HEK293 (cell line): ENCODE measurements around the gene MYH13.

Experiments used
- CTCF ChIA-PET: fragments of 350-600 bp; formaldehyde crosslinking; extraction: SDS; loops from one replicate; lab custom pipeline; 2021; ENCODE audit warnings: antibody characterized with exemption; lab: Yijun Ruan, JAX
- POLR2A ChIA-PET: fragments of 300-600 bp; formaldehyde crosslinking; extraction: SDS; loops from one replicate; lab custom pipeline; 2020; ENCODE audit warnings: antibody characterized with exemption, inconsistent platforms; lab: Yijun Ruan, JAX
- H3K27ac ChIP-seq: fragments of 200-500 bp; sonication (Bioruptor generic); 2 replicates; pipeline ENCODE4 v1.5.1; 2014; ENCODE audit warnings: low read depth, low read length, control low read depth, inconsistent platforms; ENCODE audit errors: extremely low read depth
- H3K36me3 ChIP-seq, 2 experiments: fragments of 200-500 bp in 1 of 2; sonication (Bioruptor generic) in 1 of 2; 1 replicate in 1 of 2; 2 replicates in 1 of 2; pipeline ENCODE4 v1.5.1; 2014 to 2017; ENCODE audit warnings: inconsistent platforms in 2 of 2, low read length in 2 of 2; ENCODE audit not compliant: control insufficient read depth in 2 of 2, insufficient read depth in 1 of 2
- H3K4me1 ChIP-seq: fragments of 200-500 bp; sonication (Bioruptor generic); 2 replicates; pipeline ENCODE4 v1.5.1; 2014; ENCODE audit warnings: mild to moderate bottlenecking, low read length, inconsistent platforms; ENCODE audit not compliant: control insufficient read depth, insufficient read depth
- H3K4me3 ChIP-seq: 2 replicates; pipeline ENCODE4 v1.5.1; 2011; ENCODE audit warnings: low read depth, mild to moderate bottlenecking, control low read depth, low read length, moderate library complexity
- H3K9me3 ChIP-seq: fragments of 200-500 bp; sonication (Bioruptor generic); 2 replicates; pipeline ENCODE4 v1.5.1; 2014; ENCODE audit warnings: low read depth, low read length, inconsistent platforms; ENCODE audit not compliant: control insufficient read depth, insufficient read depth
- HOXA7 ChIP-seq: sonication (generic); formaldehyde crosslinking; IDR thresholded peaks from 2 replicates; pipeline ENCODE4 v1.8.1; 2022; ENCODE audit warnings: missing genetic modification reagents, borderline replicate concordance
- MYNN ChIP-seq: fragments of 450-650 bp; formaldehyde crosslinking; IDR thresholded peaks from 2 replicates; pipeline ENCODE4 v1.5.1; 2016; ENCODE audit warnings: missing biosample characterization, missing genetic modification characterization, borderline replicate concordance
- PRDM1 ChIP-seq: fragments of 450-650 bp; formaldehyde crosslinking; IDR thresholded peaks from 2 replicates; pipeline ENCODE4; 2016; ENCODE audit warnings: missing biosample characterization, missing genetic modification characterization
- TRIM28 ChIP-seq: IDR thresholded peaks from 2 replicates; pipeline ENCODE4 v1.6.1; 2011; ENCODE audit warnings: low read length, control low read depth, borderline replicate concordance
- ZFP3 ChIP-seq: fragments of 450-650 bp; formaldehyde crosslinking; IDR thresholded peaks from 2 replicates; pipeline ENCODE4 v1.5.1; 2016; ENCODE audit warnings: low read depth, missing biosample characterization, missing genetic modification characterization
- ZFP41 ChIP-seq: fragments of 450-650 bp; formaldehyde crosslinking; IDR thresholded peaks from 2 replicates; pipeline ENCODE4 v1.5.1; 2016; ENCODE audit warnings: missing biosample characterization, missing genetic modification characterization, borderline replicate concordance
- ZNF112 ChIP-seq: fragments of 450-650 bp; formaldehyde crosslinking; IDR thresholded peaks from 2 replicates; pipeline ENCODE4 v1.5.0; 2017; ENCODE audit warnings: missing biosample characterization, missing genetic modification characterization
- ZNF114 ChIP-seq: fragments of 450-650 bp; formaldehyde crosslinking; IDR thresholded peaks from 2 replicates; pipeline ENCODE4 v1.5.0; 2017; ENCODE audit warnings: missing biosample characterization, missing genetic modification characterization
- ZNF24 ChIP-seq: fragments of 450-650 bp; formaldehyde crosslinking; IDR thresholded peaks from 2 replicates; pipeline ENCODE4 v1.5.1; 2016; ENCODE audit warnings: missing biosample characterization, missing genetic modification characterization
- ZNF266 ChIP-seq: fragments of 450-650 bp; formaldehyde crosslinking; IDR thresholded peaks from 2 replicates; pipeline ENCODE4 v1.5.1; 2016; ENCODE audit warnings: missing biosample characterization, missing genetic modification characterization, low read depth
- ZNF391 ChIP-seq: fragments of 450-650 bp; formaldehyde crosslinking; IDR thresholded peaks from 2 replicates; pipeline ENCODE4 v1.5.1; 2016; ENCODE audit warnings: low read depth, missing biosample characterization, missing genetic modification characterization, borderline replicate concordance
- ZNF473 ChIP-seq: fragments of 450-650 bp; formaldehyde crosslinking; IDR thresholded peaks from 2 replicates; pipeline ENCODE4 v1.5.1; 2017; ENCODE audit warnings: missing biosample characterization, missing genetic modification characterization
- ZNF558 ChIP-seq: fragments of 450-650 bp; formaldehyde crosslinking; IDR thresholded peaks from 2 replicates; pipeline ENCODE4 v1.5.1; 2016; ENCODE audit warnings: missing biosample characterization, missing genetic modification characterization
- ZNF76 ChIP-seq: fragments of 450-650 bp; formaldehyde crosslinking; IDR thresholded peaks from 2 replicates; pipeline ENCODE4; 2016; ENCODE audit warnings: low read depth, missing biosample characterization, missing genetic modification characterization, borderline replicate concordance
- ZNF777 ChIP-seq: fragments of 450-650 bp; formaldehyde crosslinking; IDR thresholded peaks from 2 replicates; pipeline ENCODE4 v1.5.1; 2017; ENCODE audit warnings: missing biosample characterization, missing genetic modification characterization, borderline replicate concordance
- ZNF785 ChIP-seq: fragments of 450-650 bp; formaldehyde crosslinking; IDR thresholded peaks from 2 replicates; pipeline ENCODE4 v1.5.1; 2016; ENCODE audit warnings: missing biosample characterization, missing genetic modification characterization
- ZNF792 ChIP-seq: fragments of 450-650 bp; formaldehyde crosslinking; IDR thresholded peaks from 2 replicates; pipeline ENCODE4 v1.5.1; 2016; ENCODE audit warnings: missing biosample characterization, missing genetic modification characterization
- ZNF837 ChIP-seq: fragments of 450-650 bp; formaldehyde crosslinking; IDR thresholded peaks from 2 replicates; pipeline ENCODE4 v1.5.1; 2016; ENCODE audit warnings: missing biosample characterization, missing genetic modification characterization
- TF ChIP-seq, protein P1 (sequence below): fragments of 450-650 bp; formaldehyde crosslinking; IDR thresholded peaks from 2 replicates; pipeline ENCODE4 v1.5.1; 2016; ENCODE audit warnings: missing biosample characterization, missing genetic modification characterization
- TF ChIP-seq, protein P2 (sequence below): fragments of 450-650 bp; formaldehyde crosslinking; IDR thresholded peaks from 2 replicates; pipeline ENCODE4 v1.5.1; 2016; ENCODE audit warnings: missing biosample characterization, missing genetic modification characterization, borderline replicate concordance
- TF ChIP-seq, protein P3 (sequence below): fragments of 450-650 bp; formaldehyde crosslinking; IDR thresholded peaks from 2 replicates; pipeline ENCODE4 v1.5.1; 2016; ENCODE audit warnings: missing biosample characterization, missing genetic modification characterization
- TF ChIP-seq, protein P4 (sequence below): fragments of 450-650 bp; formaldehyde crosslinking; IDR thresholded peaks from 2 replicates; pipeline ENCODE4 v1.5.1; 2017; ENCODE audit warnings: missing biosample characterization, missing genetic modification characterization

The MYH13 gene

GRCh38 chr17:10421900-10422542 lies 49.2 kb upstream of the MYH13 start, which contains the start of gene MYH8:
MYH8 (minus strand) TSS chr17:10421950; CDS start chr17:10420227, 1,723 bp downstream.
- no peak within 1 kb of the TSS for H3K4me3 ChIP-seq
- no peaks in the 10 kb centered on the region for H3K36me3 ChIP-seq
- H3K27ac ChIP-seq: no peak within 1 kb of the TSS
- TF ChIP-seq ZNF777 (tag by site-specific recombination): no peak
- no peak for TF ChIP-seq ZNF785
- no peak for TF ChIP-seq ZFP3
- no peak for TF ChIP-seq ZNF24 (tag by site-specific recombination)
- no peak for TF ChIP-seq ZNF473 (tag by site-specific recombination)
- no peak for TF ChIP-seq PRDM1
- no peak for TF ChIP-seq ZNF114
- TF ChIP-seq, protein P1, sequence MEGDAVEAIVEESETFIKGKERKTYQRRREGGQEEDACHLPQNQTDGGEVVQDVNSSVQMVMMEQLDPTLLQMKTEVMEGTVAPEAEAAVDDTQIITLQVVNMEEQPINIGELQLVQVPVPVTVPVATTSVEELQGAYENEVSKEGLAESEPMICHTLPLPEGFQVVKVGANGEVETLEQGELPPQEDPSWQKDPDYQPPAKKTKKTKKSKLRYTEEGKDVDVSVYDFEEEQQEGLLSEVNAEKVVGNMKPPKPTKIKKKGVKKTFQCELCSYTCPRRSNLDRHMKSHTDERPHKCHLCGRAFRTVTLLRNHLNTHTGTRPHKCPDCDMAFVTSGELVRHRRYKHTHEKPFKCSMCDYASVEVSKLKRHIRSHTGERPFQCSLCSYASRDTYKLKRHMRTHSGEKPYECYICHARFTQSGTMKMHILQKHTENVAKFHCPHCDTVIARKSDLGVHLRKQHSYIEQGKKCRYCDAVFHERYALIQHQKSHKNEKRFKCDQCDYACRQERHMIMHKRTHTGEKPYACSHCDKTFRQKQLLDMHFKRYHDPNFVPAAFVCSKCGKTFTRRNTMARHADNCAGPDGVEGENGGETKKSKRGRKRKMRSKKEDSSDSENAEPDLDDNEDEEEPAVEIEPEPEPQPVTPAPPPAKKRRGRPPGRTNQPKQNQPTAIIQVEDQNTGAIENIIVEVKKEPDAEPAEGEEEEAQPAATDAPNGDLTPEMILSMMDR (tag by site-specific recombination): no peak
- no peak for TF ChIP-seq ZNF266
- TF ChIP-seq ZNF558: no peak
- TF ChIP-seq ZNF112 (tag by site-specific recombination): no peak
- H3K4me1 ChIP-seq: no peaks in the 10 kb centered on the region
- CTCF ChIA-PET: interaction anchor here (0.7 to 1.7 kb wide), 3 partner anchors 8 to 195 kb away, joined by 3 to 4 read pairs (median 3); no protein-coding TSS in a partner anchor
- no peaks in the 10 kb centered on the region for H3K9me3 ChIP-seq
- POLR2A ChIA-PET: no interaction called here

GRCh38 chr17:10421211-10421610 lies 48.4 kb upstream of the MYH13 start:
- CTCF ChIA-PET: interaction anchor here (0.6 to 1.7 kb wide), 3 partner anchors 9 to 151 kb away, joined by 3 to 5 read pairs (median 4); no protein-coding TSS in a partner anchor
- TF ChIP-seq, protein P2, sequence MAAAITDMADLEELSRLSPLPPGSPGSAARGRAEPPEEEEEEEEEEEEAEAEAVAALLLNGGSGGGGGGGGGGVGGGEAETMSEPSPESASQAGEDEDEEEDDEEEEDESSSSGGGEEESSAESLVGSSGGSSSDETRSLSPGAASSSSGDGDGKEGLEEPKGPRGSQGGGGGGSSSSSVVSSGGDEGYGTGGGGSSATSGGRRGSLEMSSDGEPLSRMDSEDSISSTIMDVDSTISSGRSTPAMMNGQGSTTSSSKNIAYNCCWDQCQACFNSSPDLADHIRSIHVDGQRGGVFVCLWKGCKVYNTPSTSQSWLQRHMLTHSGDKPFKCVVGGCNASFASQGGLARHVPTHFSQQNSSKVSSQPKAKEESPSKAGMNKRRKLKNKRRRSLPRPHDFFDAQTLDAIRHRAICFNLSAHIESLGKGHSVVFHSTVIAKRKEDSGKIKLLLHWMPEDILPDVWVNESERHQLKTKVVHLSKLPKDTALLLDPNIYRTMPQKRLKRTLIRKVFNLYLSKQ (tag by site-specific recombination): no peak
- TF ChIP-seq, protein P3, sequence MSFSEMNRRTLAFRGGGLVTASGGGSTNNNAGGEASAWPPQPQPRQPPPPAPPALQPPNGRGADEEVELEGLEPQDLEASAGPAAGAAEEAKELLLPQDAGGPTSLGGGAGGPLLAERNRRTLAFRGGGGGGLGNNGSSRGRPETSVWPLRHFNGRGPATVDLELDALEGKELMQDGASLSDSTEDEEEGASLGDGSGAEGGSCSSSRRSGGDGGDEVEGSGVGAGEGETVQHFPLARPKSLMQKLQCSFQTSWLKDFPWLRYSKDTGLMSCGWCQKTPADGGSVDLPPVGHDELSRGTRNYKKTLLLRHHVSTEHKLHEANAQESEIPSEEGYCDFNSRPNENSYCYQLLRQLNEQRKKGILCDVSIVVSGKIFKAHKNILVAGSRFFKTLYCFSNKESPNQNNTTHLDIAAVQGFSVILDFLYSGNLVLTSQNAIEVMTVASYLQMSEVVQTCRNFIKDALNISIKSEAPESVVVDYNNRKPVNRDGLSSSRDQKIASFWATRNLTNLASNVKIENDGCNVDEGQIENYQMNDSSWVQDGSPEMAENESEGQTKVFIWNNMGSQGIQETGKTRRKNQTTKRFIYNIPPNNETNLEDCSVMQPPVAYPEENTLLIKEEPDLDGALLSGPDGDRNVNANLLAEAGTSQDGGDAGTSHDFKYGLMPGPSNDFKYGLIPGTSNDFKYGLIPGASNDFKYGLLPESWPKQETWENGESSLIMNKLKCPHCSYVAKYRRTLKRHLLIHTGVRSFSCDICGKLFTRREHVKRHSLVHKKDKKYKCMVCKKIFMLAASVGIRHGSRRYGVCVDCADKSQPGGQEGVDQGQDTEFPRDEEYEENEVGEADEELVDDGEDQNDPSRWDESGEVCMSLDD (tag by site-specific recombination): no peak
- TF ChIP-seq ZNF391: no peak
- no peak for TF ChIP-seq HOXA7 (CRISPR knock-in tag)
- no peak for TF ChIP-seq TRIM28
- TF ChIP-seq ZFP3: no peak
- TF ChIP-seq ZFP41 (tag by site-specific recombination): no peak
- no peak for TF ChIP-seq ZNF837 (tag by site-specific recombination)
- TF ChIP-seq, protein P4, sequence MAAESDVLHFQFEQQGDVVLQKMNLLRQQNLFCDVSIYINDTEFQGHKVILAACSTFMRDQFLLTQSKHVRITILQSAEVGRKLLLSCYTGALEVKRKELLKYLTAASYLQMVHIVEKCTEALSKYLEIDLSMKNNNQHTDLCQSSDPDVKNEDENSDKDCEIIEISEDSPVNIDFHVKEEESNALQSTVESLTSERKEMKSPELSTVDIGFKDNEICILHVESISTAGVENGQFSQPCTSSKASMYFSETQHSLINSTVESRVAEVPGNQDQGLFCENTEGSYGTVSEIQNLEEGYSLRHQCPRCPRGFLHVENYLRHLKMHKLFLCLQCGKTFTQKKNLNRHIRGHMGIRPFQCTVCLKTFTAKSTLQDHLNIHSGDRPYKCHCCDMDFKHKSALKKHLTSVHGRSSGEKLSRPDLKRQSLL (tag by site-specific recombination): no peak
- no peak for TF ChIP-seq ZNF792 (tag by site-specific recombination)
- no peak for TF ChIP-seq ZNF76 (tag by site-specific recombination)
- no peak for TF ChIP-seq MYNN (tag by site-specific recombination)
- no peak for TF ChIP-seq ZNF112 (tag by site-specific recombination)
- TF ChIP-seq, all 188 proteins: peak for 0
- POLR2A ChIA-PET: no interaction called here
- H3K27ac ChIP-seq: no peak overlapping the region
- H3K9me3 ChIP-seq: no peaks in the 10 kb centered on the region
- H3K4me1 ChIP-seq: no peaks in the 10 kb centered on the region
- H3K36me3 ChIP-seq: no peaks in the 10 kb centered on the region
- no peak overlapping the region for H3K4me3 ChIP-seq
